ENCODE data around the gene DLEU7. TPM values are rescaled to one million over a fixed set of nuclear protein-coding genes. Genes with fewer than 3 reads are reported as not detected.

Gene DLEU7
- total and polyA plus RNA-seq, 2 donors = 0.73 to 27.9 TPM

DNA sequence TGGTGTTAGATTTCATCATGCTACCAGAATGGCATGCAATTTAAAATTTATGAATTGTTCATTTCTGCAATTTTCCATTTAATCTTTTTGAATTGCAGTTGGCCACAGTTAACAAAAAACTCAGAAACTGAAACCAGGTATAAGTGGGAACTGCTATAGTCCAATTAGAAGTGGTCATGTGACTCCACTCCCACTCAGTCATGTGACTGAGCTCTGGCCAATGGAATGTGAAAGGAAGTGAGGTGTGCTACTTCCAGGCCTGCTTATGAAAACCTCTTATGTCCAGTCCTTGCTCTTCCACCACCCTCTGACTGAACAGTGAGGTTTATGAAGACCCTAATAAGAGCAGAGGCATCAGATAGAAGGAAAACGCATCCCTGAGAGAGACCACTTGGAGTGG, 47.0 kb downstream of the DLEU7 start:
- WGBS = 96% methylated on average over 1 of the region's 1 CpG
- no peak overlapping the region for H3K27ac ChIP-seq (ENCODE audit: low read depth in 1 of 2, low read length in 1 of 2)
- no peaks in the 10 kb centered on the region for H3K9me3 ChIP-seq (ENCODE audit: control insufficient read depth in 2 of 2, insufficient read depth in 1 of 2, low read length in 1 of 2)
- peaks cover 13 to 33% of the 10 kb centered on the region in 2 donors for H3K4me1 ChIP-seq (ENCODE audit: control insufficient read depth in 2 of 2, insufficient read depth in 2 of 2, low read length in 2 of 2)
- peaks cover 0 to 12% of the 10 kb centered on the region in 2 donors for H3K36me3 ChIP-seq (ENCODE audit: control insufficient read depth in 2 of 2, insufficient read depth in 2 of 2, low read length in 1 of 2)
- H3K27me3 ChIP-seq (ENCODE audit: control insufficient read depth in 2 of 2, insufficient read depth in 1 of 2, low read length in 1 of 2) = no peaks in the 10 kb centered on the region
- no peak overlapping the region for H3K4me3 ChIP-seq (ENCODE audit: low read length in 2 of 2)
- no peak for DNase-seq (ENCODE audit: low read depth in 6 of 9, low spot score in 9 of 9)

- no peaks in the 10 kb centered on the region for H3K27me3 ChIP-seq (ENCODE audit: control insufficient read depth in 2 of 2, insufficient read depth in 1 of 2, low read length in 1 of 2)
- no peak overlapping the region for H3K4me3 ChIP-seq (ENCODE audit: low read length in 2 of 2)
- peaks cover 0 to 10% of the 10 kb centered on the region in 2 donors for H3K4me1 ChIP-seq (ENCODE audit: control insufficient read depth in 2 of 2, insufficient read depth in 2 of 2, low read length in 2 of 2)
- no peak overlapping the region for H3K27ac ChIP-seq (ENCODE audit: low read depth in 1 of 2, low read length in 1 of 2)
- peaks cover 0 to 12% of the 10 kb centered on the region in 2 donors for H3K36me3 ChIP-seq (ENCODE audit: control insufficient read depth in 2 of 2, insufficient read depth in 2 of 2, low read length in 1 of 2)
- no peaks in the 10 kb centered on the region for H3K9me3 ChIP-seq (ENCODE audit: control insufficient read depth in 2 of 2, insufficient read depth in 1 of 2, low read length in 1 of 2)
- 100% methylated on average over 1 of the region's 1 CpG for WGBS
- no peak for DNase-seq (ENCODE audit: low read depth in 6 of 9, low spot score in 9 of 9)
Observed at GRCh38 chr13:50794226-50794625, 49.3 kb downstream of the DLEU7 start.

- Histone ChIP-seq H3K4me1 (ENCODE audit: control insufficient read depth in 2 of 2, insufficient read depth in 2 of 2, low read length in 2 of 2) (no peaks in the 10 kb centered on the region), H3K36me3 (ENCODE audit: control insufficient read depth in 2 of 2, insufficient read depth in 2 of 2, low read length in 1 of 2) (peaks cover 0 to 12% of the 10 kb centered on the region in 2 donors), H3K27ac (ENCODE audit: low read depth in 1 of 2, low read length in 1 of 2) (no peak overlapping the region), H3K9me3 (ENCODE audit: control insufficient read depth in 2 of 2, insufficient read depth in 1 of 2, low read length in 1 of 2) (no peaks in the 10 kb centered on the region), H3K4me3 (ENCODE audit: low read length in 2 of 2) (no peak overlapping the region), H3K27me3 (ENCODE audit: control insufficient read depth in 2 of 2, insufficient read depth in 1 of 2, low read length in 1 of 2) (no peaks in the 10 kb centered on the region)
- DNase-seq (ENCODE audit: low read depth in 6 of 9, low spot score in 9 of 9) = no peak
- 82% methylated on average over 3 of the region's 3 CpGs for WGBS
Observed at GRCh38 chr13:50793026-50793425, 50.5 kb downstream of the DLEU7 start.

DNA sequence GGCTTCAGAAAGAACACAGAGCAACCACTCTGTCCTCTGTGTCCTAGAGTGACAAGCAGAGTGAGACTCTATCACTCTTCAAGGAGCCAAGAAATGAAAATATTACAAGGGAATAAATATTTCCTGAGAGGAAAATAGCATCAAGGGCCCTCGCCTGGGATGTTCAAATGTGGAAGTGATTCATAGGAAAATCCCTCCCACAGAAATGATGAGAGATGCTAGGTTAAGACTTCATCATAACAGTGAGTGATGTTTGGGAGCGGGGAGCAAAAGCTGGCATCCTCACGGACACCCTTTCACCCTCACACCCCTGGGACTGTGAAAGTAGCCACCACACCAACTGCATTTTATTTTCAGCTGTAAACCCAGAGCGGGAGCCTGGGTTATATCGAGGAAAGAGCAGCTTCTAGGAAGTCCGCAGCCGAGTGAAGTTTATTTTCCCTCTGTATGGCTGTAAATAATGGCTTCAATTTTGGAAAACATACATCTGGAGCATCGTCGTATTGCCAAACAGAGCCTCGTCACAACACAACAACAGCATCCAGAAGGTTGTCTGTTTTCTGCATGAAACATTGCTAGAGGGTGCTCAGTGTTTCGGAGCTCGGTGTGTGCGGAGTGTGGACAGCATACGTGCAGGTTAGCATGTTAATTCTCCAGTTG, 54.8 kb downstream of the DLEU7 start:
- 96% methylated on average over 14 of the region's 14 CpGs for WGBS
- no peak for DNase-seq (ENCODE audit: low read depth in 6 of 9, low spot score in 9 of 9)

GRCh38 chr13:50787316-50788195, 55.9 kb downstream of the DLEU7 start:
- DNase-seq (ENCODE audit: low read depth in 6 of 9, low spot score in 9 of 9) = no peak
- Histone ChIP-seq H3K36me3 (ENCODE audit: control insufficient read depth in 2 of 2, insufficient read depth in 2 of 2, low read length in 1 of 2) (peaks cover 0 to 3% of the 10 kb centered on the region in 2 donors), H3K9me3 (ENCODE audit: control insufficient read depth in 2 of 2, insufficient read depth in 1 of 2, low read length in 1 of 2) (no peaks in the 10 kb centered on the region), H3K27ac (ENCODE audit: low read depth in 1 of 2, low read length in 1 of 2) (no peak overlapping the region), H3K4me1 (ENCODE audit: control insufficient read depth in 2 of 2, insufficient read depth in 2 of 2, low read length in 2 of 2) (peaks cover 4 to 5% of the 10 kb centered on the region in 2 donors), H3K4me3 (ENCODE audit: low read length in 2 of 2) (no peak overlapping the region), H3K27me3 (ENCODE audit: control insufficient read depth in 2 of 2, insufficient read depth in 1 of 2, low read length in 1 of 2) (no peaks in the 10 kb centered on the region)
- 97% methylated on average over 8 of the region's 8 CpGs for WGBS

More for the DNA sequence above, 54.8 kb downstream of the DLEU7 start:
- no peaks in the 10 kb centered on the region for H3K27me3 ChIP-seq (ENCODE audit: control insufficient read depth in 2 of 2, insufficient read depth in 1 of 2, low read length in 1 of 2)
- no peak overlapping the region for H3K27ac ChIP-seq (ENCODE audit: low read depth in 1 of 2, low read length in 1 of 2)
- no peaks in the 10 kb centered on the region for H3K4me1 ChIP-seq (ENCODE audit: control insufficient read depth in 2 of 2, insufficient read depth in 2 of 2, low read length in 2 of 2)
- peaks cover 0 to 3% of the 10 kb centered on the region in 2 donors for H3K36me3 ChIP-seq (ENCODE audit: control insufficient read depth in 2 of 2, insufficient read depth in 2 of 2, low read length in 1 of 2)
- no peak overlapping the region for H3K4me3 ChIP-seq (ENCODE audit: low read length in 2 of 2)
- H3K9me3 ChIP-seq (ENCODE audit: control insufficient read depth in 2 of 2, insufficient read depth in 1 of 2, low read length in 1 of 2) = no peaks in the 10 kb centered on the region

GRCh38 chr13:50783717-50784290, 59.7 kb downstream of the DLEU7 start:
- Histone ChIP-seq H3K4me3 (ENCODE audit: low read length in 2 of 2) (no peak overlapping the region), H3K36me3 (ENCODE audit: control insufficient read depth in 2 of 2, insufficient read depth in 2 of 2, low read length in 1 of 2) (peaks cover 0 to 3% of the 10 kb centered on the region in 2 donors), H3K27ac (ENCODE audit: low read depth in 1 of 2, low read length in 1 of 2) (no peak overlapping the region), H3K27me3 (ENCODE audit: control insufficient read depth in 2 of 2, insufficient read depth in 1 of 2, low read length in 1 of 2) (no peaks in the 10 kb centered on the region), H3K9me3 (ENCODE audit: control insufficient read depth in 2 of 2, insufficient read depth in 1 of 2, low read length in 1 of 2) (no peaks in the 10 kb centered on the region), H3K4me1 (ENCODE audit: control insufficient read depth in 2 of 2, insufficient read depth in 2 of 2, low read length in 2 of 2) (peaks cover 4 to 5% of the 10 kb centered on the region in 2 donors)
- WGBS = 90% methylated on average over 6 of the region's 6 CpGs
- DNase-seq (ENCODE audit: low read depth in 6 of 9, low spot score in 9 of 9) = no peak

- no peak overlapping the region for H3K27ac ChIP-seq (ENCODE audit: low read depth in 1 of 2, low read length in 1 of 2)
- WGBS = 95% methylated on average over 2 of the region's 2 CpGs
- H3K9me3 ChIP-seq (ENCODE audit: control insufficient read depth in 2 of 2, insufficient read depth in 1 of 2, low read length in 1 of 2) = no peaks in the 10 kb centered on the region
- H3K4me3 ChIP-seq (ENCODE audit: low read length in 2 of 2) = no peak overlapping the region
- peaks cover 4 to 5% of the 10 kb centered on the region in 2 donors for H3K4me1 ChIP-seq (ENCODE audit: control insufficient read depth in 2 of 2, insufficient read depth in 2 of 2, low read length in 2 of 2)
- H3K27me3 ChIP-seq (ENCODE audit: control insufficient read depth in 2 of 2, insufficient read depth in 1 of 2, low read length in 1 of 2) = no peaks in the 10 kb centered on the region
- no peak for DNase-seq (ENCODE audit: low read depth in 6 of 9, low spot score in 9 of 9)
- peaks cover 0 to 3% of the 10 kb centered on the region in 2 donors for H3K36me3 ChIP-seq (ENCODE audit: control insufficient read depth in 2 of 2, insufficient read depth in 2 of 2, low read length in 1 of 2)
Observed at GRCh38 chr13:50783066-50783465, 60.4 kb downstream of the DLEU7 start.

GRCh38 chr13:50780201-50781015, 63.1 kb downstream of the DLEU7 start:
- H3K27ac ChIP-seq (ENCODE audit: low read depth in 1 of 2, low read length in 1 of 2) = no peak overlapping the region
- H3K4me3 ChIP-seq (ENCODE audit: low read length in 2 of 2) = no peak overlapping the region
- no peak for DNase-seq (ENCODE audit: low read depth in 6 of 9, low spot score in 9 of 9)
- no peaks in the 10 kb centered on the region for H3K36me3 ChIP-seq (ENCODE audit: control insufficient read depth in 2 of 2, insufficient read depth in 2 of 2, low read length in 1 of 2)
- H3K27me3 ChIP-seq (ENCODE audit: control insufficient read depth in 2 of 2, insufficient read depth in 1 of 2, low read length in 1 of 2) = no peaks in the 10 kb centered on the region
- H3K9me3 ChIP-seq (ENCODE audit: control insufficient read depth in 2 of 2, insufficient read depth in 1 of 2, low read length in 1 of 2) = no peaks in the 10 kb centered on the region
- WGBS = 95% methylated on average over 9 of the region's 9 CpGs
- peaks cover 4 to 5% of the 10 kb centered on the region in 2 donors for H3K4me1 ChIP-seq (ENCODE audit: control insufficient read depth in 2 of 2, insufficient read depth in 2 of 2, low read length in 2 of 2)

Data from thymus (tissue), 11 donors.